ENCODE measurements around the gene TSHZ2.
"Not testable (repeated sequence)": the region's sequence is repeated elsewhere in the genome, so short reads cannot be mapped to it uniquely, and the experiment has no call there.

Gene TSHZ2

GRCh38 chr20:53355790-53356189 lies 383.6 kb downstream of the TSHZ2 start:
- no peaks in the 10 kb centered on the region for H3K36me3 ChIP-seq (ENCODE audit: insufficient read depth, low read length)
- no peak overlapping the region for H3K9ac ChIP-seq (ENCODE audit: low read length)
- H3K27me3 ChIP-seq (ENCODE audit: control insufficient read depth in 1 of 2, insufficient read depth in 2 of 2, low read length in 2 of 2) = no peaks in the 10 kb centered on the region
- H3K9me3 ChIP-seq (ENCODE audit: low read length) = no peaks in the 10 kb centered on the region
- H3K27ac ChIP-seq (ENCODE audit: low read depth, low read length) = no peak overlapping the region
- H3K4me3 ChIP-seq (ENCODE audit: low read depth in 1 of 2, low read length in 2 of 2) = no peak overlapping the region
- no peaks in the 10 kb centered on the region for H3K4me1 ChIP-seq (ENCODE audit: insufficient read depth, low read length)

- no peak overlapping the region for H3K4me3 ChIP-seq (ENCODE audit: low read depth in 1 of 2, low read length in 2 of 2)
- H3K4me1 ChIP-seq (ENCODE audit: insufficient read depth, low read length) = no peaks in the 10 kb centered on the region
- H3K9ac ChIP-seq (ENCODE audit: low read length) = no peak overlapping the region
- H3K9me3 ChIP-seq (ENCODE audit: low read length) = no peaks in the 10 kb centered on the region
- H3K27ac ChIP-seq (ENCODE audit: low read depth, low read length) = no peak overlapping the region
- no peaks in the 10 kb centered on the region for H3K36me3 ChIP-seq (ENCODE audit: insufficient read depth, low read length)
- no peaks in the 10 kb centered on the region for H3K27me3 ChIP-seq (ENCODE audit: control insufficient read depth in 1 of 2, insufficient read depth in 2 of 2, low read length in 2 of 2)
Observed at GRCh38 chr20:53359425-53359824, 387.3 kb downstream of the TSHZ2 start.

GRCh38 chr20:53360852-53361251 lies 388.7 kb downstream of the TSHZ2 start:
- no peak overlapping the region for H3K4me3 ChIP-seq (ENCODE audit: low read depth in 1 of 2, low read length in 2 of 2)
- no peaks in the 10 kb centered on the region for H3K36me3 ChIP-seq (ENCODE audit: insufficient read depth, low read length)
- H3K4me1 ChIP-seq (ENCODE audit: insufficient read depth, low read length) = peaks cover 4% of the 10 kb centered on the region
- H3K27me3 ChIP-seq (ENCODE audit: control insufficient read depth in 1 of 2, insufficient read depth in 2 of 2, low read length in 2 of 2) = no peaks in the 10 kb centered on the region
- no peaks in the 10 kb centered on the region for H3K9me3 ChIP-seq (ENCODE audit: low read length)
- no peak overlapping the region for H3K9ac ChIP-seq (ENCODE audit: low read length)
- no peak overlapping the region for H3K27ac ChIP-seq (ENCODE audit: low read depth, low read length)

GRCh38 chr20:53362736-53363135 lies 390.6 kb downstream of the TSHZ2 start:
- Histone ChIP-seq H3K9me3 (ENCODE audit: low read length) (no peaks in the 10 kb centered on the region), H3K36me3 (ENCODE audit: insufficient read depth, low read length) (no peaks in the 10 kb centered on the region), H3K27me3 (ENCODE audit: control insufficient read depth in 1 of 2, insufficient read depth in 2 of 2, low read length in 2 of 2) (no peaks in the 10 kb centered on the region), H3K27ac (ENCODE audit: low read depth, low read length) (no peak overlapping the region), H3K4me3 (ENCODE audit: low read depth in 1 of 2, low read length in 2 of 2) (no peak overlapping the region), H3K9ac (ENCODE audit: low read length) (no peak overlapping the region), H3K4me1 (ENCODE audit: insufficient read depth, low read length) (peaks cover 4% of the 10 kb centered on the region)

GRCh38 chr20:53364646-53365045 lies 392.5 kb downstream of the TSHZ2 start:
- H3K36me3 ChIP-seq (ENCODE audit: insufficient read depth, low read length) = no peaks in the 10 kb centered on the region
- H3K9me3 ChIP-seq (ENCODE audit: low read length) = no peaks in the 10 kb centered on the region
- no peak overlapping the region for H3K9ac ChIP-seq (ENCODE audit: low read length)
- H3K27ac ChIP-seq (ENCODE audit: low read depth, low read length) = no peak overlapping the region
- H3K4me3 ChIP-seq (ENCODE audit: low read depth in 1 of 2, low read length in 2 of 2) = no peak overlapping the region
- no peaks in the 10 kb centered on the region for H3K27me3 ChIP-seq (ENCODE audit: control insufficient read depth in 1 of 2, insufficient read depth in 2 of 2, low read length in 2 of 2)
- peaks cover 4% of the 10 kb centered on the region for H3K4me1 ChIP-seq (ENCODE audit: insufficient read depth, low read length)

GRCh38 chr20:53365076-53365475 lies 392.9 kb downstream of the TSHZ2 start:
- H3K4me3 ChIP-seq (ENCODE audit: low read depth in 1 of 2, low read length in 2 of 2) = no peak overlapping the region
- H3K27me3 ChIP-seq (ENCODE audit: control insufficient read depth in 1 of 2, insufficient read depth in 2 of 2, low read length in 2 of 2) = no peaks in the 10 kb centered on the region
- H3K27ac ChIP-seq (ENCODE audit: low read depth, low read length) = no peak overlapping the region
- H3K36me3 ChIP-seq (ENCODE audit: insufficient read depth, low read length) = no peaks in the 10 kb centered on the region
- H3K9ac ChIP-seq (ENCODE audit: low read length) = no peak overlapping the region
- H3K9me3 ChIP-seq (ENCODE audit: low read length) = no peaks in the 10 kb centered on the region
- peaks cover 4% of the 10 kb centered on the region for H3K4me1 ChIP-seq (ENCODE audit: insufficient read depth, low read length)

- Histone ChIP-seq H3K9me3 (ENCODE audit: low read length) (no peaks in the 10 kb centered on the region), H3K27me3 (ENCODE audit: control insufficient read depth in 1 of 2, insufficient read depth in 2 of 2, low read length in 2 of 2) (no peaks in the 10 kb centered on the region), H3K4me3 (ENCODE audit: low read depth in 1 of 2, low read length in 2 of 2) (no peak overlapping the region), H3K27ac (ENCODE audit: low read depth, low read length) (no peak overlapping the region), H3K4me1 (ENCODE audit: insufficient read depth, low read length) (peaks cover 4% of the 10 kb centered on the region), H3K9ac (ENCODE audit: low read length) (no peak overlapping the region), H3K36me3 (ENCODE audit: insufficient read depth, low read length) (no peaks in the 10 kb centered on the region)
Observed at GRCh38 chr20:53365539-53366075, 393.4 kb downstream of the TSHZ2 start.

GRCh38 chr20:53366928-53367327 lies 394.8 kb downstream of the TSHZ2 start:
- not testable (repeated sequence) for H3K4me3 ChIP-seq (ENCODE audit: low read depth in 1 of 2, low read length in 2 of 2); H3K9ac ChIP-seq (ENCODE audit: low read length); H3K36me3 ChIP-seq (ENCODE audit: insufficient read depth, low read length); H3K9me3 ChIP-seq (ENCODE audit: low read length); H3K4me1 ChIP-seq (ENCODE audit: insufficient read depth, low read length); H3K27me3 ChIP-seq (ENCODE audit: control insufficient read depth in 1 of 2, insufficient read depth in 2 of 2, low read length in 2 of 2); H3K27ac ChIP-seq (ENCODE audit: low read depth, low read length)

GRCh38 chr20:53369871-53370270 lies 397.7 kb downstream of the TSHZ2 start:
- Histone ChIP-seq H3K4me3 (ENCODE audit: low read depth in 1 of 2, low read length in 2 of 2) (no peak overlapping the region), H3K27ac (ENCODE audit: low read depth, low read length) (no peak overlapping the region), H3K9me3 (ENCODE audit: low read length) (no peaks in the 10 kb centered on the region), H3K36me3 (ENCODE audit: insufficient read depth, low read length) (no peaks in the 10 kb centered on the region), H3K9ac (ENCODE audit: low read length) (no peak overlapping the region), H3K4me1 (ENCODE audit: insufficient read depth, low read length) (peaks cover 4% of the 10 kb centered on the region), H3K27me3 (ENCODE audit: control insufficient read depth in 1 of 2, insufficient read depth in 2 of 2, low read length in 2 of 2) (no peaks in the 10 kb centered on the region)

GRCh38 chr20:53370345-53370961 lies 398.3 kb downstream of the TSHZ2 start:
- no peaks in the 10 kb centered on the region for H3K36me3 ChIP-seq (ENCODE audit: insufficient read depth, low read length)
- H3K27me3 ChIP-seq (ENCODE audit: control insufficient read depth in 1 of 2, insufficient read depth in 2 of 2, low read length in 2 of 2) = no peaks in the 10 kb centered on the region
- H3K9me3 ChIP-seq (ENCODE audit: low read length) = no peaks in the 10 kb centered on the region
- no peak overlapping the region for H3K27ac ChIP-seq (ENCODE audit: low read depth, low read length)
- H3K4me1 ChIP-seq (ENCODE audit: insufficient read depth, low read length) = peaks cover 3% of the 10 kb centered on the region
- H3K4me3 ChIP-seq (ENCODE audit: low read depth in 1 of 2, low read length in 2 of 2) = no peak overlapping the region
- no peak overlapping the region for H3K9ac ChIP-seq (ENCODE audit: low read length)

- H3K27ac ChIP-seq (ENCODE audit: low read depth, low read length) = no peak overlapping the region
- H3K4me3 ChIP-seq (ENCODE audit: low read depth in 1 of 2, low read length in 2 of 2) = no peak overlapping the region
- no peaks in the 10 kb centered on the region for H3K9me3 ChIP-seq (ENCODE audit: low read length)
- no peaks in the 10 kb centered on the region for H3K27me3 ChIP-seq (ENCODE audit: control insufficient read depth in 1 of 2, insufficient read depth in 2 of 2, low read length in 2 of 2)
- H3K9ac ChIP-seq (ENCODE audit: low read length) = no peak overlapping the region
- no peaks in the 10 kb centered on the region for H3K36me3 ChIP-seq (ENCODE audit: insufficient read depth, low read length)
- no peaks in the 10 kb centered on the region for H3K4me1 ChIP-seq (ENCODE audit: insufficient read depth, low read length)
Observed at GRCh38 chr20:53371216-53371615, 399.1 kb downstream of the TSHZ2 start.

GRCh38 chr20:53376021-53376420 lies 403.9 kb downstream of the TSHZ2 start:
- H3K36me3 ChIP-seq (ENCODE audit: insufficient read depth, low read length) = no peaks in the 10 kb centered on the region
- H3K4me1 ChIP-seq (ENCODE audit: insufficient read depth, low read length) = no peaks in the 10 kb centered on the region
- H3K27ac ChIP-seq (ENCODE audit: low read depth, low read length) = no peak overlapping the region
- H3K9me3 ChIP-seq (ENCODE audit: low read length) = no peaks in the 10 kb centered on the region
- H3K27me3 ChIP-seq (ENCODE audit: control insufficient read depth in 1 of 2, insufficient read depth in 2 of 2, low read length in 2 of 2) = no peaks in the 10 kb centered on the region
- no peak overlapping the region for H3K9ac ChIP-seq (ENCODE audit: low read length)
- no peak overlapping the region for H3K4me3 ChIP-seq (ENCODE audit: low read depth in 1 of 2, low read length in 2 of 2)

Measured in muscle layer of colon (tissue), 2 donors.